B cell (primary cell): ENCODE measurements around the gene TBC1D1.

Experiments
- CTCF ChIP-seq: fragments of 200-600 bp; IDR thresholded peaks from one replicate; pipeline ENCODE4 v1.8.0; 2022; ENCODE audit warnings: antibody characterized with exemption, mild to moderate bottlenecking
- EZH2 ChIP-seq: IDR thresholded peaks from 2 replicates; pipeline ENCODE4 v1.6.1; 2012; ENCODE audit warnings: borderline replicate concordance, low read depth, mild to moderate bottlenecking, moderate library complexity, low read length; ENCODE audit not compliant: insufficient read depth, poor library complexity, severe bottlenecking

GRCh38 chr4:37958932-37959331 lies 68.0 kb downstream of the TBC1D1 start:
- no peak for TF ChIP-seq CTCF
- TF ChIP-seq EZH2: no peak
